ENCODE results near the gene NPY5R. TPM values are rescaled to one million over a fixed set of nuclear protein-coding genes. Genes with fewer than 3 reads are reported as not detected.

The NPY5R gene
- under 1 TPM in 1 of 6 donors, not detected in 5; 0.11 TPM for total RNA-seq

GRCh38 chr4:163343604-163344146 is at the start of gene NPY5R:
TSS of gene NPY5R (plus strand) at chr4:163343892. CDS start at chr4:163350274, 6,382 bp downstream.
- Histone ChIP-seq H3K4me1 (peaks cover 0 to 17% (median 14%) of the 10 kb centered on the region in 4 donors), H3K27me3 (peaks cover 0 to 16% (median 10%) of the 10 kb centered on the region in 4 donors), H3K4me3 (peak within 1 kb of the TSS in 3 of 4 donors; percentile 35 to 43 (median 41)), H3K36me3 (no peaks in the 10 kb centered on the region), H3K27ac (peak within 1 kb of the TSS in 1 of 4 donors; percentile 7), H3K9me3 (no peaks in the 10 kb centered on the region)
- peak in 1 of 2 donors; percentile 81 for DNase-seq
- peak; percentile 37 to 56 for ATAC-seq (ENCODE audit: low FRiP score in 2 of 2)
- 4% methylated on average over 15 of the region's 55 CpGs; no CpG with 5 or more reads in 1 of the 2 donors for WGBS, 2 donors
- TF ChIP-seq, protein P1, sequence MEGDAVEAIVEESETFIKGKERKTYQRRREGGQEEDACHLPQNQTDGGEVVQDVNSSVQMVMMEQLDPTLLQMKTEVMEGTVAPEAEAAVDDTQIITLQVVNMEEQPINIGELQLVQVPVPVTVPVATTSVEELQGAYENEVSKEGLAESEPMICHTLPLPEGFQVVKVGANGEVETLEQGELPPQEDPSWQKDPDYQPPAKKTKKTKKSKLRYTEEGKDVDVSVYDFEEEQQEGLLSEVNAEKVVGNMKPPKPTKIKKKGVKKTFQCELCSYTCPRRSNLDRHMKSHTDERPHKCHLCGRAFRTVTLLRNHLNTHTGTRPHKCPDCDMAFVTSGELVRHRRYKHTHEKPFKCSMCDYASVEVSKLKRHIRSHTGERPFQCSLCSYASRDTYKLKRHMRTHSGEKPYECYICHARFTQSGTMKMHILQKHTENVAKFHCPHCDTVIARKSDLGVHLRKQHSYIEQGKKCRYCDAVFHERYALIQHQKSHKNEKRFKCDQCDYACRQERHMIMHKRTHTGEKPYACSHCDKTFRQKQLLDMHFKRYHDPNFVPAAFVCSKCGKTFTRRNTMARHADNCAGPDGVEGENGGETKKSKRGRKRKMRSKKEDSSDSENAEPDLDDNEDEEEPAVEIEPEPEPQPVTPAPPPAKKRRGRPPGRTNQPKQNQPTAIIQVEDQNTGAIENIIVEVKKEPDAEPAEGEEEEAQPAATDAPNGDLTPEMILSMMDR (IDR thresholded peaks at IDR 0.05): no peak
- TF ChIP-seq POLR2AphosphoS5 (IDR thresholded peaks at IDR 0.05) (no peak), EP300 (IDR thresholded peaks at IDR 0.05) (no peak), POLR2A (IDR thresholded peaks at IDR 0.05) (no peak)

DNA sequence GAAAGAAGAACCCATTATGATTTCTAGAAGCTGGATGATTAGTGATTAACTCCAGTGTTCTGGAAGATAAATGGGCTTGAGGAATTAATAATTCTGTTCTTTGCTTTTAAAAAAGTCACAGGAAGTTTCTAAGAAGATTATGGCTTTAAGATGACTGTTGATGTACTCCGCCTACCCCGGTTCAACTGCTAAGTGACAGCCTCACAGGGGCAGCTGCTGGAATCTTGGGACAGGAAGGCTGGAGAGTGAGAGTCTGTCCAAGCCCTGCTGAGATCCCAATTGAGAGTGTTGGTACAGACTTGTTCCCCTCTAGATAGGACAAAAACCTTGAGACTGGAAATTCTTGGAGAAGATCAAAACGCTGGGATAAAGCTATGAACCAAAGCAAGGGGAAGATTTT is 48.6 kb upstream of the NPY5R start:
- ATAC-seq (ENCODE audit: low FRiP score in 2 of 2): no peak
- H3K27me3 ChIP-seq: no peaks in the 10 kb centered on the region
- H3K4me3 ChIP-seq: no peak overlapping the region
- DNase-seq: no peak
- WGBS, 2 donors: 68 to 81% methylated on average over 3 of the region's 3 CpGs
- H3K27ac ChIP-seq: no peak overlapping the region
- no peaks in the 10 kb centered on the region for H3K9me3 ChIP-seq
- H3K4me1 ChIP-seq: no peaks in the 10 kb centered on the region
- TF ChIP-seq EP300 (IDR thresholded peaks at IDR 0.05) (no peak), POLR2AphosphoS5 (IDR thresholded peaks at IDR 0.05) (no peak), POLR2A (IDR thresholded peaks at IDR 0.05) (no peak)
- TF ChIP-seq, protein P1 (IDR thresholded peaks at IDR 0.05): no peak
- H3K36me3 ChIP-seq: no peaks in the 10 kb centered on the region

- no peaks in the 10 kb centered on the region for H3K27me3 ChIP-seq
- no peak overlapping the region for H3K27ac ChIP-seq
- no peaks in the 10 kb centered on the region for H3K4me1 ChIP-seq
- no peaks in the 10 kb centered on the region for H3K9me3 ChIP-seq
- DNase-seq (no peak), ATAC-seq (ENCODE audit: low FRiP score in 2 of 2) (no peak)
- TF ChIP-seq, protein P1 (IDR thresholded peaks at IDR 0.05): no peak
- no peak for TF ChIP-seq EP300 (IDR thresholded peaks at IDR 0.05)
- no peak for TF ChIP-seq POLR2A (IDR thresholded peaks at IDR 0.05)
- TF ChIP-seq POLR2AphosphoS5 (IDR thresholded peaks at IDR 0.05): no peak
- H3K4me3 ChIP-seq: no peak overlapping the region
- H3K36me3 ChIP-seq: no peaks in the 10 kb centered on the region
- 79 to 85% methylated on average over 3 of the region's 3 CpGs for WGBS, 2 donors
Measured at GRCh38 chr4:163300445-163300844, 43.2 kb upstream of the NPY5R start.

DNA sequence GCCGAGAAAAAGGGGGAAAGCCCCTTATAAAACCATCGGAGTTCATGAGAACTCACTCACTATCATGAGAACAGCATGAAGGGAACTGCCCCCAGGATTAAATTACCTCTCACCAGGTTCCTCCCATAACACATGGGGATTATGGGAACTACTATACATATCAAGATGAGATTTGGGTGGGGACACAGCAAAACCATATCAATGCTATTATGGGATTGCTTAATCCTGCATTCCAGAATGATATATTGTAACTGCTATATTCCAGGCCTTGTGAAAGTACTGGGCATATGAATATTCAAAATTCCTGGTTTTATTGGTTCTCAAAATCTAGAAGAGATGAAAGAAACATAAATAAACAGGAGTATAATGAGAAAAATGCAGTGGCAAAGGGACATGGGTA is 40.6 kb upstream of the NPY5R start:
- Histone ChIP-seq H3K36me3 (no peaks in the 10 kb centered on the region), H3K4me3 (no peak overlapping the region), H3K4me1 (no peaks in the 10 kb centered on the region), H3K27me3 (no peaks in the 10 kb centered on the region), H3K9me3 (no peaks in the 10 kb centered on the region), H3K27ac (no peak overlapping the region)
- WGBS, 2 donors: 87 to 92% methylated on average over 2 of the region's 2 CpGs
- DNase-seq: no peak
- no peak for TF ChIP-seq EP300 (IDR thresholded peaks at IDR 0.05)
- TF ChIP-seq POLR2A (IDR thresholded peaks at IDR 0.05): no peak
- TF ChIP-seq, protein P1 (IDR thresholded peaks at IDR 0.05): no peak
- no peak for TF ChIP-seq POLR2AphosphoS5 (IDR thresholded peaks at IDR 0.05)
- no peak for ATAC-seq (ENCODE audit: low FRiP score in 2 of 2)

DNA sequence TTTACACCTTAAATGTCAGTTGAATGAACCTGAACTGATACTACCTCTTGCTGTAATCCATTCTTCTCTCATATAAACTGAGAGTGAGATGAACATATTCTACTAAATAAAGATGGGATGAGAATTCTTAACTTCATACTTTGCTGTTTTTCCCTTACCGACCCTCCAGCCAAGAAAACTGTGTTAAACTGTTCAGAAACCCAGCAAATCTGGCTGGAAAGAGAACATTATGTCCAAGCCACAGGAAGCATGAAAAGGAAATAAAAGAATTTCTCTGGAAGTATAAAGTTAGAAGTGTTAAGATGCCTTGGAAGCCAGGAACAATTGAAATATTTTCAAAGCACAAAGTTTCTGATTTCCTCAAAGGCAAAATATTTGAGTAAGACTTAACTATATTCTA is 34.2 kb upstream of the NPY5R start:
- H3K27me3 ChIP-seq: no peaks in the 10 kb centered on the region
- DNase-seq (no peak), ATAC-seq (ENCODE audit: low FRiP score in 2 of 2) (no peak)
- H3K4me3 ChIP-seq: no peak overlapping the region
- no peak for TF ChIP-seq EP300 (IDR thresholded peaks at IDR 0.05)
- no peak for TF ChIP-seq POLR2A (IDR thresholded peaks at IDR 0.05)
- no peak for TF ChIP-seq POLR2AphosphoS5 (IDR thresholded peaks at IDR 0.05)
- TF ChIP-seq, protein P1 (IDR thresholded peaks at IDR 0.05): no peak
- no peaks in the 10 kb centered on the region for H3K9me3 ChIP-seq
- no peak overlapping the region for H3K27ac ChIP-seq
- H3K4me1 ChIP-seq: no peaks in the 10 kb centered on the region
- no peaks in the 10 kb centered on the region for H3K36me3 ChIP-seq
- WGBS, 2 donors: 74 to 82% methylated on average over 1 of the region's 1 CpG

All from upper lobe of left lung (tissue), 6 donors.